UCSD-AML1 (cell line): ENCODE measurements around the gene MDFI.

ENCODE experiments used
- DNase-seq: peaks from one replicate; lab custom pipeline; 2025; ENCODE audit not compliant: unreplicated experiment; lab: John Stamatoyannopoulos, UW

The MDFI gene

DNA sequence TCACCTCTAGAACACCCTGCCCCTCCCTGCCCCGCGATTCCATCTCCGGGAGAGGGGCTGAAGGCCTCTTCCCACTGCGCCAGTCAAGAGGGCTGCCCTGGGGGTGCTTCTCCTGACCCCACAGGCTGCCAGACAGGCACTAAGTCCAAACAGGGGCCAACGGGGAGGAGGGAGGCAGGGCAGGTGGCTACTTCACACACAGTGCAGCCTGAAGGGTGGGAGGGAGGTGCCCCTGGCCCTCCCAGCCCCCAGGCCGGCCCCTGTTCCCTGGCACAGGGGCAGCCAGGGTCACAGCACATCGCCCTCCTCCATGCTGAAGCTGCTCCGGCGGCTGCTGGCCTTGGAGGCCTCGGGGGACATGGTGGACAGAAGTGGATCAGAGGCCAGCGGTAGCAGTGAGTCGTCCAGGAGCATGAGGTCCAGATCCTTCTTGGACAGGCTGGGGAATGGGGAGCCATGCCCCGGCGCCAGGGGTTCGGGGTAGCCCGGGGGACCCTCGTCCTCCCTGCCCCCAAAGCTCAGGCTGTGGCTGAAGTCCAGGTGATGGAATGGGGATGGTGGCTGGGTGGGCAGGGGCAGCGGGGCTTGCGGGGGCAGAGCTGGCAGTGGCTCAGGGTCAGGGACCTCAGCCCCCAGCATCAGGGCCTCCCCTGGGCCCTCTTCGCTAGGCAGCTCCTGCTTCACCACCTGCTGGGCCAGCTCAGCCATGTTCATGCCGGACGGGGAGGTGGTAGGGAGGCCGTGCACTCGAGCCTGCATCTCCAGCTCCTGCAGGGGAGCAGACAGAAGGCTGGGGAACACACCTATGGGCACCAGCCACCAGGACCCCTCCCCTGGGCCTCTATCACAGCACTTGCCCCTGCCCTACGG, 46.3 kb downstream of the MDFI start:
- DNase-seq: no peak

DNA sequence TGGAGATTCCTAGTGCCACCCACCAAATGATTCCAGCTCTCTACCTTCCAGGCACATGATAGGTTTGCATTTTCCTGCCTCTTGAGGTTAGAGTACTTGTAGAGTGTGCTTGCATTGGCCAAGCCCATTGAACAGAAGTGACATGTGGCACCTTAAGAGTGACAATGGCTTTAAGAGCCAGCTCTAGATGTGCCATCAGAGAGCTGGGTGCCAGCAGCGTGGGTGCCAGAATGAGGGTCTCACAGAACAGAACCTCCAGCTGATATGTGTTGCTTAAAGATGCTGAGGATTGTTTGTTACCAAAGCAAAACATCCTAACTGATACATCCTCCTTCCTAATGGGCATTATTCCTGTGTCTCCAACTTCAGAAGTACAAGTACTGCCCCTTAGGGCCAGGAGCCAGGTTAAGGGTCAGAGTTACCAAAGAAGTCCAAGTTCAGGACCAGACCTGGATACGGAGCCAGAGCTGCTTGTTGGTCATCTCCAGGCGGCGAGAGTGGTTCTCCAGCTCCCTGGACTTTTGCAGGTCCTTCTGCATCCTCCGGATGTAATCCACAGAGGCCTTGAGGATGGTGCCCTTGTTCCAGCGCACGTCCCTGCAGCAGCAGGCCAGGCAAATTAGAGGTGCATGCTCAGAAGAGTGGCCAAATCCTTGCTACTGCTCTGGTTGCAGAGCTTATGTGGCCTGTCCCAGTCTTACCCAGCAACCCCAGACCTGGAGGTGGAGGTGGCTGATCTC, 47.5 kb downstream of the MDFI start:
- DNase-seq: no peak

- DNase-seq: no peak
Observed at GRCh38 chr6:41687501-41688175, 49.4 kb downstream of the MDFI start.

GRCh38 chr6:41688256-41688965, 50.1 kb downstream of the MDFI start:
- DNase-seq: no peak

GRCh38 chr6:41689171-41690008, 51.1 kb downstream of the MDFI start:
- no peak for DNase-seq

GRCh38 chr6:41690541-41691330, 52.5 kb downstream of the MDFI start:
- DNase-seq: no peak

DNA sequence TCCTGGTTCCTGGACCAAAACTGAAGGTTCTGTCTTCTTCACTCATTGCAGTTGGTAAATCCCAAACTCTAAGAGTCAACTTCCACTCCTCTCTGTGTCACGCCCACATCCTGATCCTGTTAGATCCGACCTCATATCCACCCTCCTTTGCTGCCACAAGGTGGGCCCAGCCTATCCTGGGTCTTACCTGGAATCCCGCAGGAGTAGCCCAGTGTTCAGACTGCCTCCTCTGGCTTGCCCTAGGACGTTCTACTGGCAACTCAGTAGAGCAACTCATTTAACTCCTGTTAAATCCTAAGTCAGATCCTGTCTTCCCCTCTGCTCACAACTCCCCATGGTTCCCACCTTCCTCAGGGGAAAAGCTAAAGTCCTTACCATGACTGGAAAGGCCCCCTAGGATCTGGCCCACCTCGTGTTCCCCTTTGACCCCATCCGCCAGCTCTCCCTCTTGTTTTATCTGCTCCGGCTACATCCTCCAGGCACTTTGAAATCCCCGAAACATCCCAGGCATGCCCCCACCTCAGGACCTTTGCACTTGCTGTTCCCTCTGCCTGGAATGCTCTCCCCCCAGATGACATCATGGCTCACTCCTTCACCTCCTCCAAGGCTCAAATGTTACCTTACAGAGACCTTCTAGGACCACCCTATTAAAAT, 53.3 kb downstream of the MDFI start:
- DNase-seq: no peak

GRCh38 chr6:41692080-41692675, 53.9 kb downstream of the MDFI start:
- no peak for DNase-seq

DNA sequence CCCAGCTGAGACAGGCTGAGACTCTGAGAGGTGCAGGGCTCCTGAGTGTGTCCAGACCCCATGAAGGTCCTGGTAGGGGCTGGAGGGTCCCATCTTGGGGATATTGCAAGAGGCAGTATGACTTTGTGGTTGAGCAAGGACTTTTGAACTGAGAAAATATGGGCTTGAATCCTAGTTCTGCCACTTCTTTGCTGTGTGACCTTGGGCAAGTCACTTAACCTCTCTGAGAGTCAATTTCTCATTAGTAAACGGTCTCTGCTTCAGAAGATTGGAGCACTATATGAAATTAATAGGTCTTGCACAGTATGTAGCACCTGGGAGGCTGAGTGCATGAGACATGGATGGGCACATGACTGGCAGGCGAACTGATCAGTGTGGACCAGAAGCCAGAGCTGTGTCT, 54.5 kb downstream of the MDFI start:
- no peak for DNase-seq

- no peak for DNase-seq
Observed at GRCh38 chr6:41693281-41694240, 55.3 kb downstream of the MDFI start.

DNA sequence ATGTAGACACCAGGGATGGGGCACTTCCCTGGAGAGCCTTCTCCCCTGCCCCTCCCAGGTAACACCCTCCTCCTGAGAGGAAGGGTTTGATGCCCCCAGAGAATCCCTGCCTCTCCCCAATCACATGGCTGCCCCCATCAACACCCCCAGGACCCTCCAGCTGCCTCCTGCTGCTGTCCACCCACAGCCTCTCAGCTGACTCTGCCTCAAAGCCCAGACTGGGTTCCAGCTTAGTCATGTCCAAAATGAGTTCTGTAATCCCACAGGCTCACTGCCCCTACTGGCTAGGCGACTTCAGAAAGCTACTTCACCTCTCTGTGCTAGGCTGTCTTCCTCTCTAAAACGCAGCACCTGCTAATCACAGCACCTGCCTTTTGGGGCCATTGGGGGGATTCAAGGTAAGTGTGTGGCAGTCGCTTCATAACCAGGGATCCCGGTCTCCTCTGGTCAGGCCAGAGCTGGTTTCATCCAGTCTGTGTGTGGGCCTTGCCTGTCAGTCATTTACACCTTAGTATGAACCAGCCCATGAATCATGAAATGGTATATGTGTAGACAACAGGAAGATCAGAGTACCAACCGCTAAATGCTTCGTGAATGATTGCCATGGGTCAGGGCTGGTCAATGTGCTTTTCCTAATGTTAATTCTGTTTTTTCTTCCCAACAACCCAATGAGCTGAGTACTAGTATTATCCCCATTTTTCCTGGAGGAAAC, 56.7 kb downstream of the MDFI start:
- no peak for DNase-seq

DNA sequence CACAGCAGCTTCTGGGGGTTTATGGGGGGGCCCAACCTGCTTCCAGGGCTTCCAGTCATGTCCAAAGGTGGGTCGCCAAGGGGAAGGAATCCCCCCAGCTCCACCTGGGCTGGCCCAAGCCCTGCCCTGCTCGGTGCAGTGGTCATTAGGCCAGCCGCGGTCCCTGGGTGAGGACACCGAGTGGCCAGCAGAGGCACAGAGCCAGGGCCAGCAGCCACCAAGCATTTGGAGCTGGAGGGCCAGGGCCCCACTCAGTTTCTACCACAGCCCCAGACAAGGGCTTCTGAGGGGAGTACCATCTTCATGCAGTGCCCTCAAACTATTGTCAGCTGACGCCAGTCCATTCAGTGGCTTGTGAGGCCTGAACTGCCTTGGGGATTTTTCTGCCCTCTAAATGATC, 57.6 kb downstream of the MDFI start:
- DNase-seq: no peak

DNA sequence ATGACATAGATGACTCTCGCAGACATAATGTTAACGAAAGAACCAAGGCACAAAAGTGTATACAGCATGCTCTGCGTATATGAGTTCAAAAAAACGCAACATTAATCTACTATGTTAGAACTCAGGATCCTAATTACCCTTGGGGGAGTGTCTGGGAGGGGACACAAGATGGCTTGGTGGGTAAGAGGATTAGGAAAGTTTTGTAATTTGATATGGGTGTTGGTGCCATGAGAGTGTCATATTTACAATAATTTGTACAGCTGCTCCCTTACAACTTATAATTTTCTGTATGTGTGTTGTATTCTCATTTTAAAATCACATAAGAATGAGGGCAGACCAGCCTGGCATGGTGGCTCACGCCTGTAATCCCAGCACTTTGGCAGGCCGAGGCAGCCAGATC, 58.5 kb downstream of the MDFI start:
- DNase-seq: no peak

DNA sequence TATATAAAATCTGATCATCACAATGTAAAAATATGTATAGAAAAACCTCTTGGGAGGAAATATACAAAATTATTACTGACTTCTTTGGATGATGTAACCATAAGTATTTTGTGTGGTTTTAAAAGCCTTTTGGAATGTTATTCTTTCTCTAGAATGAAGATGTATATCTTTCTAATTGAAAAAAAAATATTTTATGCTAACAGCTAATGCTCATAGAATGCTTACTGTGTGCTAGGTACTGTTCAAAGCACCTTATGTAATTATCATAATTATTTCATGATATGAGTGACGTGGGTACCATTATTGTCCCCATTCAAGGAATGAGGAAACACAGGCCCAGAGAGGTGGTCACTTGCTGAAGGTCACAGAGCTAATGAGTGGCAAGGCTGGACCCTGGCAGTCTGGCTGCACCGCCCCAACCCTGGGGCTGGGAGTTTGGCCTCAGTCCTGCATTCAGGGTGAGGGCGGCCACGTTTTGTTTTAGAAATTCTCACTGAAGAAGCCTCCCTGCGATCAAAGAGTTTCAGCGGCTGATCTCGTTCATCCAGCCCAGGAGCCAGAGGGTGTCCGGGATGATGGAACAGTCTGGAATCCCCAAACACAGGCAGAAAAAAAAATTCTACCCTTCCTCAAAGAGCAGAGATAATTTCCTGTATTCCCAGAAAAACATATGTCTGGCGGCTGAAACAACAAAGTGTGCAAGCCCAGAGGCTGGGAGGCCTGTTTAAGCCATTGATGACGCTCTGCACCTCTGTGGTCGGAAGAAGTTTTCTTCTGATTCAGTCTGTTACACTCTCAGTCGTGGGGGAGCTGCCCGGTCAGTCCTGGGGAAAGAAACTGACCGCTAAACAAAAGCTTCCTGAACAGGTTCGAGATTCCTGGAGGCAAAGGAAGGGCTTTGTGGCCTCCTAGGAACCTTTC, 59.9 kb downstream of the MDFI start:
- no peak for DNase-seq

- no peak for DNase-seq
Observed at GRCh38 chr6:41699063-41699462, 60.8 kb downstream of the MDFI start.
